ENCODE measurements around the gene TMEM198.

- no peak for TF ChIP-seq POLR2A (IDR thresholded peaks at IDR 0.05)
- TF ChIP-seq EP300 (IDR thresholded peaks at IDR 0.05) = no peak
- no peak for TF ChIP-seq CTCF (IDR thresholded peaks at IDR 0.05)
- no peak for TF ChIP-seq POLR2AphosphoS5 (IDR thresholded peaks at IDR 0.05)
These were observed 25.2 kb downstream of the TMEM198 start for GRCh38 chr2:219569041-219569440.
